Mesenchymal stem cell (in vitro differentiated cells and primary cell): ENCODE results near the gene TRIO.
"Not testable (repeated sequence)": the region's sequence is repeated elsewhere in the genome, so short reads cannot be mapped to it uniquely, and the experiment has no call there.

Experiments used
- DNase-seq: peaks from one replicate; pipeline ENCODE4 v3.0.0-alpha.2; 2013
- H2AFZ ChIP-seq: one replicate; pipeline ENCODE4 v1.6.1; 2013; ENCODE audit warnings: low read depth, mild to moderate bottlenecking, control low read depth, inconsistent platforms, low read length, moderate library complexity
- H2AK5ac ChIP-seq: 2 replicates; pipeline ENCODE4 v1.6.1; 2013; ENCODE audit warnings: low read length, moderate library complexity, mild to moderate bottlenecking, inconsistent platforms; ENCODE audit not compliant: severe bottlenecking
- H2BK120ac ChIP-seq: one replicate; pipeline ENCODE4 v1.6.1; 2013; ENCODE audit warnings: low read depth, mild to moderate bottlenecking, inconsistent platforms, low read length, moderate library complexity
- H2BK12ac ChIP-seq, 2 experiments: one replicate each; pipeline ENCODE4 v1.6.1; 2013; ENCODE audit warnings: inconsistent platforms in 2 of 2, low read length in 2 of 2, mild to moderate bottlenecking in 2 of 2, moderate library complexity in 2 of 2, control low read depth in 1 of 2
- H2BK15ac ChIP-seq: one replicate; pipeline ENCODE4 v1.6.1; 2013; ENCODE audit warnings: mild to moderate bottlenecking, low read depth, inconsistent platforms; ENCODE audit not compliant: poor library complexity, severe bottlenecking
- H2BK5ac ChIP-seq: 2 replicates; pipeline ENCODE4 v1.6.1; 2013; ENCODE audit warnings: low read depth, mild to moderate bottlenecking, low read length, control low read depth, inconsistent platforms; ENCODE audit not compliant: poor library complexity, severe bottlenecking
- H3K14ac ChIP-seq, 2 experiments: one replicate each; pipeline ENCODE4 v1.6.1; 2013; ENCODE audit warnings: inconsistent platforms in 2 of 2, low read length in 2 of 2, control low read depth in 1 of 2, mild to moderate bottlenecking in 1 of 2, moderate library complexity in 1 of 2
- H3K18ac ChIP-seq, 2 experiments: one replicate each; pipeline ENCODE4 v1.6.1; 2013; ENCODE audit warnings: inconsistent platforms in 2 of 2, low read length in 2 of 2, control low read depth in 1 of 2, low read depth in 1 of 2, mild to moderate bottlenecking in 1 of 2
- H3K23ac ChIP-seq, 2 experiments: one replicate each; pipeline ENCODE4 v1.6.1; 2013; ENCODE audit warnings: inconsistent platforms in 2 of 2, low read length in 2 of 2, mild to moderate bottlenecking in 2 of 2, moderate library complexity in 2 of 2, control low read depth in 1 of 2
- H3K27ac ChIP-seq: 2 replicates; pipeline ENCODE4 v1.5.1; 2013; ENCODE audit warnings: mild to moderate bottlenecking, moderate library complexity, low read length, control low read depth, inconsistent platforms; ENCODE audit not compliant: poor library complexity, severe bottlenecking
- H3K27me3 ChIP-seq, 2 experiments: 2 replicates each; pipeline versions ENCODE4 v1.6.1 to v1.7.0; 2013; ENCODE audit warnings: low read length in 2 of 2, mild to moderate bottlenecking in 2 of 2, moderate library complexity in 2 of 2, control low read depth in 1 of 2, inconsistent platforms in 1 of 2; ENCODE audit not compliant: control insufficient read depth in 1 of 2, insufficient read depth in 1 of 2
- H3K36me3 ChIP-seq, 2 experiments: 2 replicates each; pipeline versions ENCODE4 v1.6.1 to v1.7.0; 2013; ENCODE audit warnings: low read length in 2 of 2, control low read depth in 1 of 2, inconsistent platforms in 1 of 2, low read depth in 1 of 2, mild to moderate bottlenecking in 1 of 2; ENCODE audit not compliant: insufficient read depth in 2 of 2, control insufficient read depth in 1 of 2
- H3K4ac ChIP-seq, 2 experiments: one replicate each; pipeline ENCODE4 v1.6.1; 2013; ENCODE audit warnings: inconsistent platforms in 2 of 2, low read length in 2 of 2, mild to moderate bottlenecking in 2 of 2, moderate library complexity in 2 of 2, control low read depth in 1 of 2, low read depth in 1 of 2
- H3K4me1 ChIP-seq: 2 replicates; pipeline ENCODE4 v1.6.1; 2013; ENCODE audit warnings: low read depth, low read length, control low read depth; ENCODE audit not compliant: control insufficient read depth, insufficient read depth
- H3K4me2 ChIP-seq: 2 replicates; pipeline ENCODE4 v1.6.1; 2013; ENCODE audit warnings: low read length, mild to moderate bottlenecking, inconsistent platforms; ENCODE audit not compliant: poor library complexity, severe bottlenecking
- H3K4me3 ChIP-seq, 2 experiments: 2 replicates each; pipeline versions ENCODE4 v1.5.1 to v1.7.0; 2013; ENCODE audit warnings: low read length in 2 of 2, mild to moderate bottlenecking in 2 of 2, control low read depth in 1 of 2, low read depth in 1 of 2; ENCODE audit not compliant: insufficient read depth in 1 of 2
- H3K79me1 ChIP-seq: replicated peaks from 2 replicates; pipeline ENCODE4 v1.6.1; 2013; ENCODE audit warnings: mild to moderate bottlenecking, control low read depth, low read length, inconsistent platforms; ENCODE audit not compliant: poor library complexity, severe bottlenecking
- H3K9ac ChIP-seq: 2 replicates; pipeline ENCODE4 v1.7.0; 2013; ENCODE audit warnings: mild to moderate bottlenecking, low read length, moderate library complexity
- H3K9me3 ChIP-seq: 2 replicates; pipeline ENCODE4 v1.7.0; 2013; ENCODE audit warnings: mild to moderate bottlenecking, low read length; ENCODE audit not compliant: control insufficient read depth
- H4K8ac ChIP-seq: one replicate; pipeline ENCODE4 v1.6.1; 2013; ENCODE audit warnings: inconsistent platforms, mild to moderate bottlenecking, low read length, moderate library complexity
- H4K91ac ChIP-seq: one replicate; pipeline ENCODE4 v1.6.1; 2013; ENCODE audit warnings: mild to moderate bottlenecking, low read length, inconsistent platforms
- WGBS: methylation state at CpG from one replicate; pipeline ENCODE4 v1.1.7; 2013; ENCODE audit warnings: mixed read lengths; 5-methylcytosine and 5-hydroxymethylcytosine counted together

Gene TRIO

GRCh38 chr5:14392552-14392951, 249.4 kb downstream of the TRIO start:
- not testable (repeated sequence) for H3K4me1 ChIP-seq, H3K14ac ChIP-seq, H2AFZ ChIP-seq, H4K8ac ChIP-seq, H3K4ac ChIP-seq, H2BK12ac ChIP-seq, DNase-seq, H2BK15ac ChIP-seq, H3K27me3 ChIP-seq, H3K9me3 ChIP-seq, H4K91ac ChIP-seq, H2AK5ac ChIP-seq, H3K27ac ChIP-seq, H3K23ac ChIP-seq, H2BK5ac ChIP-seq, H3K18ac ChIP-seq, H2BK120ac ChIP-seq, H3K9ac ChIP-seq, H3K4me2 ChIP-seq, H3K4me3 ChIP-seq
- Histone ChIP-seq H3K79me1 (peaks cover 19% of the 10 kb centered on the region), H3K36me3 (peaks cover 32 to 93% of the 10 kb centered on the region in 2 experiments)
- 98% methylated on average over 10 of the region's 10 CpGs for WGBS

GRCh38 chr5:14394365-14394764, 251.2 kb downstream of the TRIO start:
- Histone ChIP-seq H3K9me3 (no peaks in the 10 kb centered on the region), H3K18ac (no peak overlapping the region), H3K4me3 (no peak overlapping the region), H3K27me3 (no peaks in the 10 kb centered on the region), H2BK15ac (no peak overlapping the region), H4K8ac (no peak overlapping the region), H3K79me1 (peaks cover 14% of the 10 kb centered on the region), H3K27ac (no peak overlapping the region), H4K91ac (no peak overlapping the region), H3K9ac (no peak overlapping the region), H2AFZ (no peak overlapping the region), H3K4ac (no peak overlapping the region), H3K23ac (no peak overlapping the region), H3K14ac (no peak overlapping the region), H3K4me1 (peaks cover 10% of the 10 kb centered on the region), H2BK12ac (no peak overlapping the region), H2BK5ac (no peak overlapping the region), H3K36me3 (peaks cover 29 to 87% of the 10 kb centered on the region in 2 experiments), H2BK120ac (no peak overlapping the region), H3K4me2 (no peak overlapping the region), H2AK5ac (no peak overlapping the region)
- no peak for DNase-seq
- WGBS: 98% methylated on average over 4 of the region's 7 CpGs

DNA sequence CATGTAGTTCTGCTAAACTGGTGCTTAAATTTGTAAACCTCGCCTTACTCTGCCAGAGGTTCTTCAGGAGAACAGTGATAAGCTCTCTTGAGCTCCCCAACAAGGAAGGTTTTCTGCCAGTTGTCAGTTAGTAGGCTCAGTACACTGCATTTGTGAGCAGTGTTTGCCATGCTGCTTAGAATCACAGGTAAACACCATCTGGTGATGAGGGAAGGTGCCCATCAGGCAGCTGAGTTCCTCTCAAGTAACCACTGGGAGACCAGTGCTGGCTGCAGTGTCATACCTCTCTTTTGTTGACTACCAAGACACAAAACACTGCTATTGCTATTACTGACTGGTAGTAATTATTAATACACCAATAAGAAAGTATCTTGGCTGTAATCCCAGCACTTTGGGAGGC, 252.3 kb downstream of the TRIO start:
- Histone ChIP-seq H3K79me1 (peaks cover 10% of the 10 kb centered on the region), H2BK12ac (no peak overlapping the region), H3K14ac (no peak overlapping the region), H4K8ac (no peak overlapping the region), H4K91ac (no peak overlapping the region), H2AFZ (no peak overlapping the region), H3K4me3 (no peak overlapping the region), H2BK15ac (no peak overlapping the region), H3K27ac (no peak overlapping the region), H3K18ac (no peak overlapping the region), H3K27me3 (no peaks in the 10 kb centered on the region), H3K4ac (no peak overlapping the region), H3K36me3 (peaks cover 27 to 80% of the 10 kb centered on the region in 2 experiments), H3K9me3 (no peaks in the 10 kb centered on the region), H2AK5ac (no peak overlapping the region), H2BK5ac (no peak overlapping the region), H3K4me1 (peaks cover 13% of the 10 kb centered on the region), H3K9ac (no peak overlapping the region), H3K4me2 (no peak overlapping the region), H3K23ac (no peak overlapping the region), H2BK120ac (no peak overlapping the region)
- WGBS: 97% methylated on average over 1 of the region's 1 CpG
- DNase-seq: no peak

DNA sequence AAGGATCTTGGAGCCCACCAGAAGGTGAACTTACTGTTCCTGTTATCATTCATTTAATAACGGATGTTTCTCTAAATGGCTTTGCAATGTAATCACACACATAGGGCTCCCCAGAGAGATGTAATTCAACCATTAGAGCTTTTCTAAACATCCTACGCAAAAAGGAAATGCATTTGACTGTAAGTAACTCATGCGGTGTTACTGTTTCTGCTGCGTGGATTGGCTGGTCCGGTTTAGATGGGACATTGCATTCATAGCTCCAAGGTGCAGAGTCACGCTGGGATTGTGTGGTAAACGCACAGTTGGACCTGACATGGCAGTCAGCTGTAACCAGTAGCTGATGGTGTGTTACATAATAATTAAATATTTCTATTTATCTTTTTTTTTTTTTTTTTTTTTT, 252.9 kb downstream of the TRIO start:
- Histone ChIP-seq H3K14ac (no peak overlapping the region), H4K8ac (no peak overlapping the region), H3K4ac (no peak overlapping the region), H3K79me1 (peaks cover 8% of the 10 kb centered on the region), H2BK120ac (no peak overlapping the region), H3K4me2 (no peak overlapping the region), H2BK5ac (no peak overlapping the region), H3K18ac (no peak overlapping the region), H2AFZ (no peak overlapping the region), H3K4me1 (peaks cover 15% of the 10 kb centered on the region), H3K4me3 (no peak overlapping the region), H2AK5ac (no peak overlapping the region), H3K9ac (no peak overlapping the region), H3K27me3 (no peaks in the 10 kb centered on the region), H2BK15ac (no peak overlapping the region), H3K27ac (no peak overlapping the region), H4K91ac (no peak overlapping the region), H3K9me3 (no peaks in the 10 kb centered on the region), H2BK12ac (no peak overlapping the region), H3K23ac (no peak overlapping the region), H3K36me3 (peaks cover 25 to 80% of the 10 kb centered on the region in 2 experiments)
- 85% methylated on average over 5 of the region's 7 CpGs for WGBS
- peak; percentile 52 for DNase-seq
